ENCODE data around the gene SERTAD2.

SERTAD2 gene

GRCh38 chr2:64653109-64654062 lies at the start of gene SERTAD2:
Gene SERTAD2 (minus strand): TSS chr2:64653913. CDS start chr2:64636871, 17,042 bp downstream.
- FAIRE-seq: no peak

GRCh38 chr2:64700133-64700809 lies 46.6 kb upstream of the SERTAD2 start:
- FAIRE-seq: no peak

- FAIRE-seq: no peak
Measured at GRCh38 chr2:64699712-64700111, 46.0 kb upstream of the SERTAD2 start.

- no peak for FAIRE-seq
Measured at GRCh38 chr2:64698668-64699444, 45.1 kb upstream of the SERTAD2 start.

GRCh38 chr2:64698177-64698643 lies 44.5 kb upstream of the SERTAD2 start:
- FAIRE-seq: no peak

GRCh38 chr2:64697297-64698176 lies 43.8 kb upstream of the SERTAD2 start:
- no peak for FAIRE-seq

- FAIRE-seq: no peak
Measured at GRCh38 chr2:64696636-64697035, 42.9 kb upstream of the SERTAD2 start.

- no peak for FAIRE-seq
Measured at GRCh38 chr2:64695721-64696261, 42.1 kb upstream of the SERTAD2 start.

GRCh38 chr2:64692401-64692800 lies 38.7 kb upstream of the SERTAD2 start:
- FAIRE-seq: no peak

- no peak for FAIRE-seq
Measured at GRCh38 chr2:64688909-64689308, 35.2 kb upstream of the SERTAD2 start.

- no peak for FAIRE-seq
Measured at GRCh38 chr2:64686283-64686956, 32.7 kb upstream of the SERTAD2 start.

- FAIRE-seq: no peak
Measured at GRCh38 chr2:64685430-64685829, 31.7 kb upstream of the SERTAD2 start.

GRCh38 chr2:64683771-64684510 lies 30.2 kb upstream of the SERTAD2 start:
- no peak for FAIRE-seq

GRCh38 chr2:64681479-64681967 lies 27.8 kb upstream of the SERTAD2 start:
- no peak for FAIRE-seq

- FAIRE-seq: no peak
Measured at GRCh38 chr2:64679673-64680425, 26.1 kb upstream of the SERTAD2 start.

- no peak for FAIRE-seq
Measured at GRCh38 chr2:64678771-64679590, 25.3 kb upstream of the SERTAD2 start.

GRCh38 chr2:64677530-64677929 lies 23.8 kb upstream of the SERTAD2 start:
- FAIRE-seq: no peak

- no peak for FAIRE-seq
Measured at GRCh38 chr2:64675860-64676259, 22.1 kb upstream of the SERTAD2 start.

GRCh38 chr2:64672708-64673107 lies 19.0 kb upstream of the SERTAD2 start:
- no peak for FAIRE-seq
